Activated CD4-positive, alpha-beta T cell treated with anti-CD3 and anti-CD28 coated beads for 36 hours (primary cell): ENCODE data around the gene SMIM33. TPM values are rescaled to one million over a fixed set of nuclear protein-coding genes. Genes with fewer than 3 reads are reported as not detected.
"Not testable (repeated sequence)": the region's sequence is repeated elsewhere in the genome, so short reads cannot be mapped to it uniquely, and the experiment has no call there.

Source experiments
- ATAC-seq: fragments of 200-7000 bp; cut with Tn5 transposase; one replicate; pipeline ENCODE4 v1.10.0; 2021; ENCODE audit warnings: mild to moderate bottlenecking, moderate library complexity
- CTCF ChIA-PET: fragments of 350-600 bp; sonication (Branson Sonifier 250); formaldehyde crosslinking; loops from one replicate; lab custom pipeline; 2021; ENCODE audit warnings: antibody characterized with exemption; lab: Charles Lee
- POLR2A ChIA-PET: fragments of 350-600 bp; sonication (Branson Sonifier 250); formaldehyde crosslinking; loops from one replicate; lab custom pipeline; 2021; ENCODE audit warnings: antibody characterized with exemption, inconsistent platforms; lab: Charles Lee
- DNase-seq: peaks from one replicate; pipeline ENCODE4 v3.0.0-alpha.2; 2020
- H3K27ac Mint-ChIP-seq: one replicate; pipeline ENCODE4 v1.8.0; 2021; ENCODE audit warnings: mixed read lengths
- H3K27me3 Mint-ChIP-seq: one replicate; pipeline ENCODE4 v1.8.0; 2021; ENCODE audit warnings: mixed read lengths
- H3K36me3 Mint-ChIP-seq: one replicate; pipeline ENCODE4 v1.8.0; 2021; ENCODE audit warnings: low read depth, mixed read lengths
- H3K4me1 Mint-ChIP-seq: one replicate; pipeline ENCODE4 v1.8.0; 2021; ENCODE audit warnings: mixed read lengths
- H3K4me3 Mint-ChIP-seq: one replicate; pipeline ENCODE4 v1.8.0; 2021; ENCODE audit warnings: mild to moderate bottlenecking, moderate library complexity, mixed read lengths
- H3K9me3 Mint-ChIP-seq: one replicate; pipeline ENCODE4 v1.8.0; 2021; ENCODE audit warnings: low read depth, mixed read lengths
- intact Hi-C, 2 experiments: fragments of 100-400 bp; cut with DNase I in 1 of 2; cut with micrococcal nuclease in 1 of 2; formaldehyde crosslinking; loops; one replicate each; pipeline versions ENCODE4 v1.14.2 to v1.15.1; 2022 to 2024; cut with DNase I, micrococcal nuclease
- total RNA-seq, 2 experiments: library from RNA; stranded (reverse); gene quantifications; one replicate each; pipeline ENCODE4 v1.2.3, GENCODE V29; 2021

The SMIM33 gene
- total RNA-seq, 2 experiments from 2014 or later: 0.46 to 0.50 TPM

- peaks cover 65% of the 10 kb centered on the region for H3K4me1 Mint-ChIP-seq
- H3K27ac Mint-ChIP-seq: peak overlapping the region; percentile 99
- ATAC-seq, intact Hi-C loops, H3K36me3 Mint-ChIP-seq, H3K9me3 Mint-ChIP-seq, DNase-seq, H3K27me3 Mint-ChIP-seq: not testable (repeated sequence)
- H3K4me3 Mint-ChIP-seq: peak overlapping the region; percentile 94
- CTCF ChIA-PET: interaction anchor here (1.4 to 2.4 kb wide), 2 partner anchors 20 to 42 kb away, joined by 4 to 11 read pairs; partner anchors contain the start of gene STING1
- POLR2A ChIA-PET: interaction anchor here (0.6 kb wide), 1 partner anchor 56 kb away, joined by 4 read pairs; no protein-coding TSS in a partner anchor
Observed at GRCh38 chr5:139440416-139440815, 30.4 kb upstream of the SMIM33 start.

- Mint-ChIP-seq H3K9me3 (peaks cover 2% of the 10 kb centered on the region), H3K27ac (peak overlapping the region; percentile 93), H3K4me1 (peaks cover 81% of the 10 kb centered on the region), H3K27me3 (no peaks in the 10 kb centered on the region), H3K4me3 (no peak overlapping the region), H3K36me3 (peaks cover 14% of the 10 kb centered on the region)
- CTCF ChIA-PET: interaction anchor here (0.6 to 1.1 kb wide), 3 partner anchors 12 to 69 kb away, joined by 3 to 4 read pairs (median 4); no protein-coding TSS in a partner anchor
- DNase-seq (no peak), ATAC-seq (peak; percentile 11)
- intact Hi-C loops: no loop called here
- POLR2A ChIA-PET: interaction anchor here (1.0 kb wide), 1 partner anchor 30 kb away, joined by 4 read pairs; no protein-coding TSS in a partner anchor
Observed at GRCh38 chr5:139443831-139444453, 26.9 kb upstream of the SMIM33 start.

GRCh38 chr5:139445325-139446170 is 25.3 kb upstream of the SMIM33 start:
- POLR2A ChIA-PET: interaction anchor here (0.6 kb wide), 2 partner anchors 16 to 213 kb away, joined by 4 to 5 read pairs; no protein-coding TSS in a partner anchor
- Mint-ChIP-seq H3K36me3 (peaks cover 15% of the 10 kb centered on the region), H3K4me3 (no peak overlapping the region), H3K27me3 (no peaks in the 10 kb centered on the region), H3K4me1 (peaks cover 72% of the 10 kb centered on the region), H3K27ac (peak overlapping the region; percentile 92), H3K9me3 (peaks cover 2% of the 10 kb centered on the region)
- CTCF ChIA-PET: interaction anchor here (0.6 to 1.6 kb wide), 7 partner anchors 9 to 782 kb away, joined by 3 to 7 read pairs (median 4); no protein-coding TSS in a partner anchor
- ATAC-seq (no peak), DNase-seq (no peak)
- intact Hi-C loops: loop anchor here (2.0 to 5.0 kb wide), 4 partner anchors 31 to 43 kb away; partner anchors contain the start of genes SPATA24 (in 2 of the 2) and STING1 (in 2 of the 2)

- DNase-seq: peak; percentile 68
- H3K27ac Mint-ChIP-seq: peak overlapping the region; percentile 92
- H3K9me3 Mint-ChIP-seq: peaks cover 2% of the 10 kb centered on the region
- H3K4me3 Mint-ChIP-seq: peak overlapping the region; percentile 1
- intact Hi-C loops: loop anchor here (1.0 to 5.0 kb wide), 7 partner anchors 8 to 45 kb away; partner anchors contain the start of genes DNAJC18 (in 2 of the 2), SPATA24 (in 2 of the 2) and STING1 (in 2 of the 2)
- peaks cover 15% of the 10 kb centered on the region for H3K36me3 Mint-ChIP-seq
- peak; percentile 77 for ATAC-seq
- ChIA-PET POLR2A (interaction anchor here (0.6 to 2.3 kb wide), 8 partner anchors 8 to 137 kb away, joined by 3 to 22 read pairs (median 6); partner anchors contain the start of genes DNAJC18 and STING1), CTCF (interaction anchor here (0.6 to 2.5 kb wide), 12 partner anchors 8 to 264 kb away, joined by 3 to 17 read pairs (median 3); partner anchors contain the start of gene DNAJC18)
- H3K27me3 Mint-ChIP-seq: no peaks in the 10 kb centered on the region
- peaks cover 66% of the 10 kb centered on the region for H3K4me1 Mint-ChIP-seq
Observed at GRCh38 chr5:139446956-139447779, 23.6 kb upstream of the SMIM33 start.

GRCh38 chr5:139451176-139451575 is 19.6 kb upstream of the SMIM33 start:
- peaks cover 46% of the 10 kb centered on the region for H3K4me1 Mint-ChIP-seq
- intact Hi-C loops: no loop called here
- no peak overlapping the region for H3K4me3 Mint-ChIP-seq
- no peak overlapping the region for H3K27ac Mint-ChIP-seq
- CTCF ChIA-PET: no interaction called here
- POLR2A ChIA-PET: interaction anchor here (0.6 kb wide), 1 partner anchor 63 kb away, joined by 4 read pairs; no protein-coding TSS in a partner anchor
- peaks cover 2% of the 10 kb centered on the region for H3K9me3 Mint-ChIP-seq
- H3K27me3 Mint-ChIP-seq: no peaks in the 10 kb centered on the region
- H3K36me3 Mint-ChIP-seq: peaks cover 15% of the 10 kb centered on the region
- DNase-seq: no peak
- ATAC-seq: no peak

- DNase-seq (no peak), ATAC-seq (no peak)
- Mint-ChIP-seq H3K4me1 (peaks cover 45% of the 10 kb centered on the region), H3K27ac (no peak overlapping the region), H3K36me3 (peaks cover 12% of the 10 kb centered on the region), H3K4me3 (no peak overlapping the region), H3K27me3 (no peaks in the 10 kb centered on the region), H3K9me3 (peaks cover 2% of the 10 kb centered on the region)
- intact Hi-C loops: no loop called here
- ChIA-PET CTCF (no interaction called here), POLR2A (no interaction called here)
Observed at GRCh38 chr5:139451878-139452660, 18.7 kb upstream of the SMIM33 start.

- Mint-ChIP-seq H3K27me3 (no peaks in the 10 kb centered on the region), H3K36me3 (peaks cover 2% of the 10 kb centered on the region), H3K27ac (peak overlapping the region; percentile 62), H3K4me1 (peaks cover 40% of the 10 kb centered on the region), H3K9me3 (no peaks in the 10 kb centered on the region), H3K4me3 (no peak overlapping the region)
- ChIA-PET POLR2A (no interaction called here), CTCF (interaction anchor here (1.4 kb wide), 1 partner anchor 23 kb away, joined by 3 read pairs; no protein-coding TSS in a partner anchor)
- no peak for ATAC-seq
- no peak for DNase-seq
- intact Hi-C loops: no loop called here
Observed at GRCh38 chr5:139453683-139454567, 16.9 kb upstream of the SMIM33 start.

GRCh38 chr5:139454568-139455290 is 16.1 kb upstream of the SMIM33 start:
- intact Hi-C loops: loop anchor here in 1 of 2 experiments (5.0 kb wide), 1 partner anchor 108 kb away; the partner anchor contains the start of gene UBE2D2
- ChIA-PET POLR2A (interaction anchor here (1.0 to 1.7 kb wide), 2 partner anchors 16 to 25 kb away, joined by 3 to 4 read pairs; partner anchors contain the start of gene DNAJC18), CTCF (interaction anchor here (0.5 to 1.4 kb wide), 3 partner anchors 23 to 180 kb away, joined by 3 read pairs; no protein-coding TSS in a partner anchor)
- Mint-ChIP-seq H3K36me3 (no peaks in the 10 kb centered on the region), H3K27me3 (no peaks in the 10 kb centered on the region), H3K9me3 (no peaks in the 10 kb centered on the region), H3K27ac (no peak overlapping the region), H3K4me3 (no peak overlapping the region), H3K4me1 (peaks cover 45% of the 10 kb centered on the region)
- no peak for ATAC-seq
- no peak for DNase-seq
